GM12878 (cell line): Measurements from ENCODE around the gene RHEB. TPM values are rescaled to one million over a fixed set of nuclear protein-coding genes. Genes with fewer than 3 reads are reported as not detected.

ENCODE experiments used
- ATAC-seq: fragments of 200-7000 bp; cut with Tn5 transposase; 3 replicates; pipeline ENCODE4 v1.9.1; 2020; ENCODE audit warnings: mild to moderate bottlenecking, moderate library complexity
- BruUV-seq: library from RNA; stranded (reverse); fragments of 400-500 nt; replicated peaks from 2 replicates; lab custom pipeline; 2021; lab: Mats Ljungman, UMichigan
- CTCF ChIA-PET: fragments of 300-600 bp; sonication (Branson Sonifier 250); formaldehyde crosslinking; extraction: SDS; loops from one replicate; lab custom pipeline; 2021; ENCODE audit warnings: inconsistent platforms; lab: Yijun Ruan, JAX
- POLR2A ChIA-PET: fragments of 350-600 bp; formaldehyde crosslinking; extraction: SDS; loops from one replicate; lab custom pipeline; 2021; ENCODE audit warnings: inconsistent platforms; lab: Charles Lee
- RAD21 ChIA-PET: fragments of 300-600 bp; sonication (Branson Sonifier 250); formaldehyde crosslinking; loops from one replicate; lab custom pipeline; 2023; ENCODE audit warnings: antibody characterized with exemption; ENCODE audit not compliant: unreplicated experiment; lab: Charles Lee
- SMC1A ChIA-PET: fragments of 300-600 bp; sonication (Branson Sonifier 250); formaldehyde crosslinking; loops from one replicate; lab custom pipeline; 2023; ENCODE audit not compliant: unreplicated experiment, uncharacterized antibody; lab: Charles Lee
- DNase-seq: peaks from one replicate; pipeline ENCODE4 v3.0.0-alpha.2; 2011; ENCODE audit warnings: low read depth, low spot score
- FAIRE-seq: peaks from 3 replicates; lab custom pipeline; 2011; peaks lifted over from hg19 to GRCh38; lab: Jason Lieb, UNC
- H2AFZ ChIP-seq: 2 replicates; pipeline ENCODE4 v1.6.0; 2011; ENCODE audit warnings: low read depth, low read length, control low read depth; ENCODE audit not compliant: control insufficient read depth
- H3K27ac ChIP-seq: 2 replicates; pipeline ENCODE4 v1.5.1; 2011; ENCODE audit warnings: control low read depth; ENCODE audit not compliant: control insufficient read depth, insufficient read depth
- H3K27me3 ChIP-seq, 2 experiments: replicated peaks in 1 of 2; 2 replicates each; pipeline versions ENCODE4 v1.6.0 to v1.6.1; 2011; ENCODE audit warnings: low read length in 1 of 2; ENCODE audit not compliant: control insufficient read depth in 2 of 2, insufficient read depth in 2 of 2
- H3K36me3 ChIP-seq, 2 experiments: 2 replicates each; pipeline ENCODE4 v1.5.1; 2011; ENCODE audit warnings: low read length in 1 of 2; ENCODE audit not compliant: control insufficient read depth in 2 of 2, insufficient read depth in 2 of 2
- H3K4me1 ChIP-seq: 2 replicates; pipeline ENCODE4 v1.6.1; 2011; ENCODE audit warnings: mild to moderate bottlenecking, low read length, moderate library complexity, mixed read lengths; ENCODE audit not compliant: control insufficient read depth, insufficient read depth
- H3K4me2 ChIP-seq: 2 replicates; pipeline ENCODE4 v1.6.0; 2011; ENCODE audit warnings: control low read depth; ENCODE audit not compliant: control insufficient read depth, insufficient read depth
- H3K4me3 ChIP-seq: fragments of 200-600 bp; sonication (generic); 2 replicates; pipeline ENCODE4 v1.5.1; 2016
- H3K79me2 ChIP-seq: 2 replicates; pipeline ENCODE4 v1.6.0; 2011; ENCODE audit warnings: low read length; ENCODE audit not compliant: control insufficient read depth, insufficient read depth
- H3K9ac ChIP-seq: 2 replicates; pipeline ENCODE4 v1.8.0; 2011; ENCODE audit warnings: low read length, control low read depth, mixed read lengths; ENCODE audit not compliant: control insufficient read depth, insufficient read depth
- H3K9me3 ChIP-seq: replicated peaks from 3 replicates; pipeline ENCODE4 v1.5.1; 2011; ENCODE audit warnings: mild to moderate bottlenecking, low read length; ENCODE audit not compliant: control insufficient read depth, insufficient read depth
- H4K20me1 ChIP-seq: 2 replicates; pipeline ENCODE4 v1.6.0; 2011; ENCODE audit not compliant: control insufficient read depth, insufficient read depth
- ATF7 ChIP-seq: fragments of 450-650 bp; IDR thresholded peaks from 2 replicates; pipeline ENCODE4 v1.6.1; 2016; ENCODE audit warnings: low read depth, mild to moderate bottlenecking
- CTCF ChIP-seq, 3 experiments: IDR thresholded peaks in 2 of 3; conservative IDR thresholded peaks in 1 of 3; 2 replicates each; pipeline ENCODE4 v1.5.1; 2011; ENCODE audit warnings: low read depth in 3 of 3, low read length in 3 of 3, mild to moderate bottlenecking in 3 of 3, control low read depth in 2 of 3, moderate library complexity in 2 of 3, inconsistent platforms in 1 of 3, mixed read lengths in 1 of 3; ENCODE audit not compliant: control insufficient read depth in 2 of 3, insufficient read depth in 1 of 3; ENCODE audit errors: extremely low read depth in 1 of 3
- MEF2B ChIP-seq: fragments of 450-650 bp; IDR thresholded peaks from 2 replicates; pipeline ENCODE4 v1.6.1; 2018; ENCODE audit warnings: mild to moderate bottlenecking, moderate library complexity; ENCODE audit not compliant: partially characterized antibody, poor library complexity, severe bottlenecking
- MTA3 ChIP-seq: IDR thresholded peaks from 2 replicates; pipeline ENCODE4 v1.6.1; 2012; ENCODE audit warnings: low read length, inconsistent platforms, borderline replicate concordance
- NFYA ChIP-seq: IDR thresholded peaks from 2 replicates; pipeline ENCODE4 v1.6.1; 2011; ENCODE audit warnings: low read depth, mild to moderate bottlenecking, low read length, improper control_type of control experiment, borderline replicate concordance
- NRF1 ChIP-seq: conservative IDR thresholded peaks from 2 replicates; pipeline ENCODE4 v1.6.1; 2011; ENCODE audit warnings: mild to moderate bottlenecking, low read depth, low read length, improper control_type of control experiment
- SIN3A ChIP-seq: IDR thresholded peaks from 2 replicates; pipeline ENCODE4 v1.6.1; 2012; ENCODE audit warnings: low read depth, low read length, improper control_type of control experiment
- SKIL ChIP-seq: fragments of 450-650 bp; IDR thresholded peaks from 2 replicates; pipeline ENCODE4 v1.6.1; 2017; ENCODE audit warnings: mild to moderate bottlenecking, low read depth, inconsistent platforms; ENCODE audit not compliant: poor library complexity, severe bottlenecking
- TBL1XR1 ChIP-seq: IDR thresholded peaks from 2 replicates; pipeline ENCODE4 v1.6.1; 2012; ENCODE audit warnings: low read depth, low read length, improper control_type of control experiment
- ZNF24 ChIP-seq: fragments of 450-650 bp; IDR thresholded peaks from 2 replicates; pipeline ENCODE4 v1.6.1; 2017; ENCODE audit warnings: antibody characterized with exemption, mild to moderate bottlenecking
- ZSCAN29 ChIP-seq: fragments of 450-650 bp; IDR thresholded peaks from 2 replicates; pipeline ENCODE4 v1.6.1; 2017; ENCODE audit warnings: mild to moderate bottlenecking, moderate library complexity
- WGBS: methylation state at CpG from one replicate; pipeline ENCODE4 v1.1.6; 2016; ENCODE audit warnings: low lambda C conversion rate; ENCODE audit not compliant: insufficient replicate concordance, insufficient coverage; ENCODE audit errors: missing lambda C conversion rate; 5-methylcytosine and 5-hydroxymethylcytosine counted together
- in situ Hi-C: fragments of 300-500 bp; cut with MboI; formaldehyde crosslinking; loops from 9 replicates; pipeline ENCODE4 v1.14.3; 2018; ENCODE audit warnings: mixed read lengths
- intact Hi-C: fragments of 100-400 bp; cut with micrococcal nuclease; formaldehyde crosslinking; loops from one replicate; pipeline ENCODE4 v1.14.2; 2022; ENCODE audit not compliant: unreplicated experiment
- polyA plus RNA-seq, 11 experiments: library from polyadenylated mRNA; depleted of rRNA in 4 of 11; unstranded in 6 of 11; stranded (reverse) in 5 of 11; fragments of >200 nt; fragmentation: Nextera tagmentation in 4 of 11; fragmentation: Illumina TruSeq in 1 of 11; extraction: Ambion mirVana in 4 of 11; extraction: Trizol in 1 of 11; gene quantifications; 1 replicate in 1 of 11; 2 replicates in 10 of 11; pipeline versions ENCODE4 v1.2.1 to v1.2.3, GENCODE V29; 2011 to 2016; ENCODE audit warnings: inconsistent platforms in 2 of 11, missing spikeins in 2 of 11, low read depth in 1 of 11
- total RNA-seq, 4 experiments: library from RNA; depleted of rRNA in 3 of 4; stranded (reverse); fragments of >200 nt in 3 of 4; fragmentation: Illumina TruSeq in 1 of 4; extraction: Trizol in 1 of 4; gene quantifications; 2 replicates each; pipeline versions ENCODE4 v1.2.1 to v1.2.3, GENCODE V29; 2013 to 2021
- TF ChIP-seq, protein P1 (sequence below): IDR thresholded peaks from 2 replicates; pipeline ENCODE4 v1.6.1; 2012; ENCODE audit warnings: low read depth, low read length, improper control_type of control experiment
- TF ChIP-seq, protein P2 (sequence below): fragments of 450-650 bp; IDR thresholded peaks from 2 replicates; pipeline ENCODE4 v1.6.1; 2017; ENCODE audit warnings: borderline replicate concordance
- TF ChIP-seq, protein P3 (sequence below): fragments of 450-650 bp; IDR thresholded peaks from 2 replicates; pipeline ENCODE4 v1.6.1; 2018; ENCODE audit warnings: borderline replicate concordance, mild to moderate bottlenecking; ENCODE audit not compliant: partially characterized antibody

The RHEB gene
- total and polyA plus RNA-seq, 10 of the 15 experiments (the other 5 are each of a cell fraction or from before 2014, with no cell fraction given) = 6.2 to 67.8 (median 38.0) TPM

- TF ChIP-seq, protein P1, sequence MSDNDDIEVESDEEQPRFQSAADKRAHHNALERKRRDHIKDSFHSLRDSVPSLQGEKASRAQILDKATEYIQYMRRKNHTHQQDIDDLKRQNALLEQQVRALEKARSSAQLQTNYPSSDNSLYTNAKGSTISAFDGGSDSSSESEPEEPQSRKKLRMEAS = no peak
These were observed 71.8 kb downstream of the RHEB start (continued) for GRCh38 chr7:151447901-151448260.

DNA sequence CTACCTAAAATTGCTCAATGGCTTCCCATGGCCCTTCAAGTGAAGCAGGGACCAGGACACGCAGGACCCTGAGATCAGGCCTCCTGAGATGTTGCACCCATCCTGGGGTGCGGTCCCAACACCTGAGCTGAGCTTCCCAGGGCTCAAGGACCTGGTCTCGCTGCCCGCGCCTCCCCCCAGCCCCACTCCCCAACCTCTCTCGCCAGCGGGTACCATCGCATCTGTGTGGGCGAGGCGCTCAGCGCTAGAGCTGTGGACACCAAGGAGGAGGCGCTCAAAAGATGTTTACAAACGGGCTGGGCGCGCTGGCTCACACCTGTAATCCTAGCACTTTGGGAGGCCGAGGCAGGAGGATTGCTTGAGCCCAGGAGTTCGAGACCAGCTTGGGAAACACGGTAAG, 72.4 kb downstream of the RHEB start:
- no peaks in the 10 kb centered on the region for H3K36me3 ChIP-seq
- H3K79me2 ChIP-seq = no peaks in the 10 kb centered on the region
- H3K9ac ChIP-seq = no peak overlapping the region
- DNase-seq (no peak), ATAC-seq (no peak), FAIRE-seq (no peak)
- H3K9me3 ChIP-seq = no peaks in the 10 kb centered on the region
- intact Hi-C loops = no loop called here
- CTCF ChIA-PET = interaction anchor here (2.3 to 3.1 kb wide), 4 partner anchors 76 to 96 kb away, joined by 10 to 25 read pairs (median 20); no protein-coding TSS in a partner anchor
- no peak overlapping the region for H3K4me2 ChIP-seq
- POLR2A ChIA-PET = interaction anchor here (0.9 kb wide), 1 partner anchor 73 kb away, joined by 3 read pairs; the partner anchor contains the start of gene RHEB
- 86% methylated on average over 17 of the region's 18 CpGs for WGBS
- no peaks in the 10 kb centered on the region for H4K20me1 ChIP-seq
- RAD21 ChIA-PET = interaction anchor here (1.2 to 2.8 kb wide), 3 partner anchors 79 to 137 kb away, joined by 3 to 14 read pairs (median 4); no protein-coding TSS in a partner anchor
- SMC1A ChIA-PET = interaction anchor here (1.7 to 3.8 kb wide), 3 partner anchors 23 to 96 kb away, joined by 4 to 14 read pairs (median 6); no protein-coding TSS in a partner anchor
- H3K4me3 ChIP-seq = no peak overlapping the region
- H3K4me1 ChIP-seq = no peaks in the 10 kb centered on the region; the same call in 1 of the 2 replicates
- no peak overlapping the region for H2AFZ ChIP-seq
- in situ Hi-C loops = loop anchor here (5.0 to 10.0 kb wide), 2 partner anchors 65 to 83 kb away; no protein-coding TSS in a partner anchor
- no peak overlapping the region for H3K27ac ChIP-seq
- no peaks in the 10 kb centered on the region; a peak in 1 of 4 replicates for H3K27me3 ChIP-seq
- BruUV-seq = no TSS peak
- TF ChIP-seq, protein P2, sequence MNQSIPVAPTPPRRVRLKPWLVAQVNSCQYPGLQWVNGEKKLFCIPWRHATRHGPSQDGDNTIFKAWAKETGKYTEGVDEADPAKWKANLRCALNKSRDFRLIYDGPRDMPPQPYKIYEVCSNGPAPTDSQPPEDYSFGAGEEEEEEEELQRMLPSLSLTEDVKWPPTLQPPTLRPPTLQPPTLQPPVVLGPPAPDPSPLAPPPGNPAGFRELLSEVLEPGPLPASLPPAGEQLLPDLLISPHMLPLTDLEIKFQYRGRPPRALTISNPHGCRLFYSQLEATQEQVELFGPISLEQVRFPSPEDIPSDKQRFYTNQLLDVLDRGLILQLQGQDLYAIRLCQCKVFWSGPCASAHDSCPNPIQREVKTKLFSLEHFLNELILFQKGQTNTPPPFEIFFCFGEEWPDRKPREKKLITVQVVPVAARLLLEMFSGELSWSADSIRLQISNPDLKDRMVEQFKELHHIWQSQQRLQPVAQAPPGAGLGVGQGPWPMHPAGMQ = no peak
- TF ChIP-seq CTCF (IDR thresholded peaks at IDR 0.05 in 2 of 3, conservative IDR thresholded peaks at IDR 0.05 in 1 of 3; ENCODE audit: control insufficient read depth in 2 of 3, extremely low read depth in 1 of 3, insufficient read depth in 1 of 3, low read depth in 3 of 3, low read length in 3 of 3) (no peak), MTA3 (no peak), SKIL (no peak), MEF2B (no peak), NFYA (no peak), ZSCAN29 (no peak), SIN3A (no peak), TBL1XR1 (no peak), ATF7 (no peak), NRF1 (no peak), ZNF24 (no peak)
- TF ChIP-seq, protein P3, sequence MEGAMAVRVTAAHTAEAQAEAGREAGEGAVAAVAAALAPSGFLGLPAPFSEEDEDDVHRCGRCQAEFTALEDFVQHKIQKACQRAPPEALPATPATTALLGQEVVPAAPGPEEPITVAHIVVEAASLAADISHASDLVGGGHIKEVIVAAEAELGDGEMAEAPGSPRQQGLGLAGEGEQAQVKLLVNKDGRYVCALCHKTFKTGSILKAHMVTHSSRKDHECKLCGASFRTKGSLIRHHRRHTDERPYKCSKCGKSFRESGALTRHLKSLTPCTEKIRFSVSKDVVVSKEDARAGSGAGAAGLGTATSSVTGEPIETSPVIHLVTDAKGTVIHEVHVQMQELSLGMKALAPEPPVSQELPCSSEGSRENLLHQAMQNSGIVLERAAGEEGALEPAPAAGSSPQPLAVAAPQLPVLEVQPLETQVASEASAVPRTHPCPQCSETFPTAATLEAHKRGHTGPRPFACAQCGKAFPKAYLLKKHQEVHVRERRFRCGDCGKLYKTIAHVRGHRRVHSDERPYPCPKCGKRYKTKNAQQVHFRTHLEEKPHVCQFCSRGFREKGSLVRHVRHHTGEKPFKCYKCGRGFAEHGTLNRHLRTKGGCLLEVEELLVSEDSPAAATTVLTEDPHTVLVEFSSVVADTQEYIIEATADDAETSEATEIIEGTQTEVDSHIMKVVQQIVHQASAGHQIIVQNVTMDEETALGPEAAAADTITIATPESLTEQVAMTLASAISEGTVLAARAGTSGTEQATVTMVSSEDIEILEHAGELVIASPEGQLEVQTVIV = no peak
